ENCODE results near the gene DUSP15.

DNA sequence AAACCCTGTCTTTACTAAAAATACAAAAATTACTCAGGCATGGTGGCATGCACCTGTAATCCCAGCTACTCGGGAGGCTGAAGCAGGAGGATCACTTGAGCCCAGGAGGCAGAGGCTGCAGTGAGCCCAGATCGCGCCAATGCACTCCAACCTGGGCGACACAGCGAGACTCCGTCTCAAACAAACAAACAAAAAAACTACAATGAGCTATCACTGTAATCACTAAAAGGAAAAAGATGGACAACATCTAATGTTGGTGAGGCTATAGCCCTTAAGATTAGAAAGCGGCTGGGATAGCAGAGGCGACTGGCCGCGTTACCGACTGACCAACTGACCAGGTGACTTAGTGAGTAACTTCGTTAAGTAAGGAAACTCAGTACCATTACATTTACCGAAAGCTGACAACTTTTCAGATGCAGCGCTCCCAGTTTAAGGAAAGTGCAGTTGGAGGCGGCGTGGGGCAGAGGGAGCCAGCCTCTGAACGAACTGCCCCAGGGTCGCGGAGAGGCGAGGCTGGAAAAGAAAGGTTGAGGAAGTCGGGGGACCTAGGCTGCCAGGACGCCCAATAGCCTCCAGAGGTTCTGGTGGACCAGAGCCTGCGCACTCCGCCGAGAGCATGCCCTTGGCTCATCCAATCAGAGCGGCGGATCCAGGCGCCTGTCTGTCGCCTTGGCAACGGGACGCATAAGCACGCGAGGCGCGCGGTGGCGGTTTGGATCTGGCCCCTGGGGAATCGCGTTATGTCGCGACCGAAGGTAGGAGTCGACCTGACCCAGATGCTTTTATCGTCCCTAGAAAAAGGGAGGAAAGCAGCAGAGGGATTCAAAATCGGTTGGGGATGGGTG lies 9.0 kb upstream of the DUSP15 start:
- TF ChIP-seq GATA2 (IDR thresholded peaks at IDR 0.05; ENCODE audit: low read depth, low read length) (no peak), GATA3 (IDR thresholded peaks at IDR 0.05; ENCODE audit: low read depth, low read length) (no peak)
